Heart left ventricle (tissue), 13 donors: ENCODE results near the gene LBP.

ENCODE experiments used
- POLR2A ChIP-seq, 2 donors: fragments of 450-650 bp; IDR thresholded peaks; one replicate each; pipeline ENCODE4 v1.6.1; 2017; ENCODE audit warnings: antibody characterized with exemption in 2 of 2, mild to moderate bottlenecking in 2 of 2, moderate library complexity in 2 of 2
- TF ChIP-seq, protein P1 (sequence below), 12 donors: fragments of 200-600 bp; sonication (generic) in 4 of 12; IDR thresholded peaks; one replicate each; pipeline versions ENCODE4 v1.5.0 to v1.8.0; 2018 to 2022; ENCODE audit warnings: antibody characterized with exemption in 12 of 12, mild to moderate bottlenecking in 5 of 12
- donor health status: ischemic (EF 13 %, LVEDD 7.1; RV severe dilation, severe dysfunction).
- donor health status: DM: no; HTN: yes; CAD: no.
- donor health status: DM: no; HTN: no; CAD: no.
- donor health status: ischemic (EF 25% LVEDD 6.9; RV normal size, moderate dysfunction).
- donor health status: ischemic (EF 25% LVEDD 5.7; RV mildly dilated, moderate dysfunction).
- donor health status: ischemic (EF 35%, LVEDD 5.7; RV mildly dilated, moderate dysfunction).
- donor health status: nonischemic (EF 11% LVEDD 7.7; RV severe dilation, severe dysfunction).
- donor health status: DM: yes; HTN: yes; CAD: no.
- donor health status: PGD.
- donor health status: ischemic (EF 29% LVEDD 5.4; RV normal size, mild dysfunction).
- donor health status: nonischemic (EF 23%, LVEDD 6.1; RV moderate dilation, normal function).

DNA sequence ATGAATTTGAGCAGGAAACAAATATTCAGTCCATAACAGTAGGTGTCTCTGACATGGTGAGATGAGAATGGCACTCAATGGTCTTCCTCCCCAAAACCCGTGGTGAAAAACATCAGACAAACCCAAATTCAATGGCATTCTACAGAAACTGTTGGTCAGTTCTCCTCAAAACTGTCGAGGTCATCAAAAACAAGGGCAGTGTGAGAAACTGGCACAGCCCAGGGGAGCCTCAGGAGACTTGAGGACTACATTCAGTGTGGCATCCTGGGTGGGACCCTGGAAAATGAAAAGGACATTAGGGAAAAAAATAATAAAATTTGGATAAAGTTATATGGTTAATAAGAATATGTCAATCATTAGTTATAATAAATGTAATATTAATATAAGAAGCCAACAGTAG, 40.6 kb downstream of the LBP start:
- TF ChIP-seq, protein P1, sequence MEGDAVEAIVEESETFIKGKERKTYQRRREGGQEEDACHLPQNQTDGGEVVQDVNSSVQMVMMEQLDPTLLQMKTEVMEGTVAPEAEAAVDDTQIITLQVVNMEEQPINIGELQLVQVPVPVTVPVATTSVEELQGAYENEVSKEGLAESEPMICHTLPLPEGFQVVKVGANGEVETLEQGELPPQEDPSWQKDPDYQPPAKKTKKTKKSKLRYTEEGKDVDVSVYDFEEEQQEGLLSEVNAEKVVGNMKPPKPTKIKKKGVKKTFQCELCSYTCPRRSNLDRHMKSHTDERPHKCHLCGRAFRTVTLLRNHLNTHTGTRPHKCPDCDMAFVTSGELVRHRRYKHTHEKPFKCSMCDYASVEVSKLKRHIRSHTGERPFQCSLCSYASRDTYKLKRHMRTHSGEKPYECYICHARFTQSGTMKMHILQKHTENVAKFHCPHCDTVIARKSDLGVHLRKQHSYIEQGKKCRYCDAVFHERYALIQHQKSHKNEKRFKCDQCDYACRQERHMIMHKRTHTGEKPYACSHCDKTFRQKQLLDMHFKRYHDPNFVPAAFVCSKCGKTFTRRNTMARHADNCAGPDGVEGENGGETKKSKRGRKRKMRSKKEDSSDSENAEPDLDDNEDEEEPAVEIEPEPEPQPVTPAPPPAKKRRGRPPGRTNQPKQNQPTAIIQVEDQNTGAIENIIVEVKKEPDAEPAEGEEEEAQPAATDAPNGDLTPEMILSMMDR (IDR thresholded peaks at IDR 0.05) = no peak
- TF ChIP-seq POLR2A (IDR thresholded peaks at IDR 0.05) = no peak
